Vagina (tissue), 2 donors: ENCODE data around the gene SLC12A2. TPM values are rescaled to one million over a fixed set of nuclear protein-coding genes. Genes with fewer than 3 reads are reported as not detected.

Experiments used
- DNase-seq, 2 donors: peaks; one replicate each; pipeline ENCODE4 v3.0.0-alpha.2; 2017; ENCODE audit errors: extremely low spot score in 2 of 2
- H3K27ac ChIP-seq: fragments of 200-600 bp; sonication (generic); one replicate; pipeline ENCODE4 v1.5.1; 2019
- H3K27me3 ChIP-seq: fragments of 200-600 bp; sonication (generic); one replicate; pipeline ENCODE4 v1.5.1; 2019
- H3K36me3 ChIP-seq, 2 donors: fragments of 200-600 bp; sonication (generic); one replicate each; pipeline ENCODE4 v1.5.1; 2017 to 2019
- H3K4me1 ChIP-seq: fragments of 200-600 bp; sonication (generic); one replicate; pipeline ENCODE4 v1.5.1; 2019
- H3K4me3 ChIP-seq, 2 donors: fragments of 200-600 bp; sonication (generic); 1 replicate in 1 of 2; 2 replicates in 1 of 2; pipeline ENCODE4 v1.5.1; 2016 to 2019
- H3K9me3 ChIP-seq: fragments of 200-600 bp; sonication (generic); one replicate; pipeline ENCODE4 v1.5.1; 2019
- CTCF ChIP-seq, 3 experiments: fragments of 450-650 bp in 2 of 3; fragments of 200-600 bp in 1 of 3; sonication (generic) in 1 of 3; IDR thresholded peaks; one replicate each; pipeline ENCODE4 v1.5.1; 2017 to 2019; ENCODE audit warnings: antibody characterized with exemption in 3 of 3, mild to moderate bottlenecking in 2 of 3, moderate library complexity in 2 of 3
- POLR2A ChIP-seq, 2 donors: fragments of 450-650 bp; IDR thresholded peaks; one replicate each; pipeline ENCODE4 v1.6.1; 2017; ENCODE audit warnings: antibody characterized with exemption in 2 of 2, mild to moderate bottlenecking in 2 of 2, moderate library complexity in 2 of 2
- POLR2AphosphoS5 ChIP-seq, 2 donors: sonication (generic); formaldehyde crosslinking; IDR thresholded peaks; one replicate each; pipeline ENCODE4 v1.9.0; 2017; ENCODE audit warnings: antibody characterized with exemption in 2 of 2, mild to moderate bottlenecking in 2 of 2, low read depth in 1 of 2; ENCODE audit not compliant: insufficient read depth in 1 of 2
- intact Hi-C: fragments of 100-400 bp; cut with DNase I; formaldehyde crosslinking; loops from one replicate; pipeline ENCODE4 v1.15.1; 2023
- total RNA-seq: library from RNA; depleted of rRNA; stranded (reverse); fragments of >200 nt; gene quantifications from one replicate; pipeline ENCODE4 v1.2.3, GENCODE V29; 2016

The SLC12A2 gene
- total RNA-seq, 1 donor from 2014 or later, result 15.7 TPM

- TF ChIP-seq POLR2A (IDR thresholded peaks at IDR 0.05), result no peak
- no peak for TF ChIP-seq CTCF (IDR thresholded peaks at IDR 0.05)
- TF ChIP-seq POLR2AphosphoS5 (IDR thresholded peaks at IDR 0.05; ENCODE audit: insufficient read depth in 1 of 2, low read depth in 1 of 2), result no peak
- intact Hi-C loops, result no loop called here
- no peak for DNase-seq
- Histone ChIP-seq H3K9me3 (peaks cover 7% of the 10 kb centered on the region), H3K4me3 (no peak overlapping the region), H3K36me3 (no peaks in the 10 kb centered on the region), H3K27ac (no peak overlapping the region), H3K4me1 (no peaks in the 10 kb centered on the region), H3K27me3 (no peaks in the 10 kb centered on the region)
Measured at GRCh38 chr5:128093368-128093767, 9.8 kb downstream of the SLC12A2 start.

- intact Hi-C loops, result no loop called here
- Histone ChIP-seq H3K4me1 (no peaks in the 10 kb centered on the region), H3K36me3 (no peaks in the 10 kb centered on the region), H3K27me3 (no peaks in the 10 kb centered on the region), H3K4me3 (no peak overlapping the region), H3K27ac (no peak overlapping the region), H3K9me3 (peaks cover 7% of the 10 kb centered on the region)
- no peak for TF ChIP-seq POLR2AphosphoS5 (IDR thresholded peaks at IDR 0.05; ENCODE audit: insufficient read depth in 1 of 2, low read depth in 1 of 2)
- no peak for TF ChIP-seq POLR2A (IDR thresholded peaks at IDR 0.05)
- no peak for TF ChIP-seq CTCF (IDR thresholded peaks at IDR 0.05)
- no peak for DNase-seq
Measured at GRCh38 chr5:128097224-128097623, 13.7 kb downstream of the SLC12A2 start.

- Histone ChIP-seq H3K36me3 (no peaks in the 10 kb centered on the region), H3K4me3 (no peak overlapping the region), H3K27me3 (no peaks in the 10 kb centered on the region), H3K4me1 (no peaks in the 10 kb centered on the region), H3K9me3 (peaks cover 7% of the 10 kb centered on the region), H3K27ac (no peak overlapping the region)
- no peak for DNase-seq
- TF ChIP-seq POLR2AphosphoS5 (IDR thresholded peaks at IDR 0.05; ENCODE audit: insufficient read depth in 1 of 2, low read depth in 1 of 2) (no peak), CTCF (IDR thresholded peaks at IDR 0.05) (no peak), POLR2A (IDR thresholded peaks at IDR 0.05) (no peak)
- intact Hi-C loops, result no loop called here
Measured at GRCh38 chr5:128097781-128098180, 14.2 kb downstream of the SLC12A2 start.

- TF ChIP-seq POLR2A (IDR thresholded peaks at IDR 0.05) (no peak), POLR2AphosphoS5 (IDR thresholded peaks at IDR 0.05; ENCODE audit: insufficient read depth in 1 of 2, low read depth in 1 of 2) (no peak), CTCF (IDR thresholded peaks at IDR 0.05) (no peak)
- no peaks in the 10 kb centered on the region for H3K4me1 ChIP-seq
Measured at GRCh38 chr5:128099944-128100343, 16.4 kb downstream of the SLC12A2 start.

GRCh38 chr5:128100860-128101557, 17.4 kb downstream of the SLC12A2 start:
- no peak overlapping the region for H3K4me3 ChIP-seq
- no peak for TF ChIP-seq CTCF (IDR thresholded peaks at IDR 0.05)
- H3K4me1 ChIP-seq, result no peaks in the 10 kb centered on the region
- H3K36me3 ChIP-seq, result no peaks in the 10 kb centered on the region
- no peak overlapping the region for H3K27ac ChIP-seq
- H3K27me3 ChIP-seq, result no peaks in the 10 kb centered on the region
- no peak for DNase-seq
- intact Hi-C loops, result no loop called here
- H3K9me3 ChIP-seq, result peaks cover 7% of the 10 kb centered on the region

More at GRCh38 chr5:128099944-128100343, 16.4 kb downstream of the SLC12A2 start:
- H3K27ac ChIP-seq, result no peak overlapping the region
- H3K9me3 ChIP-seq, result peaks cover 7% of the 10 kb centered on the region
- no peaks in the 10 kb centered on the region for H3K27me3 ChIP-seq
- no peak for DNase-seq
- no peak overlapping the region for H3K4me3 ChIP-seq
- intact Hi-C loops, result no loop called here
- H3K36me3 ChIP-seq, result no peaks in the 10 kb centered on the region
